GM21825 (cell line): Measurements from ENCODE around the gene KAZN.

Experiments
- ATAC-seq: cut with Tn5 transposase; IDR thresholded peaks from one replicate; pipeline ENCODE4 v1.9.1; 2021; ENCODE audit warnings: mild to moderate bottlenecking, moderate library complexity; ENCODE audit not compliant: unreplicated experiment

The KAZN gene

GRCh38 chr1:14612256-14612655 is 13.8 kb downstream of the KAZN start:
- no peak for ATAC-seq

DNA sequence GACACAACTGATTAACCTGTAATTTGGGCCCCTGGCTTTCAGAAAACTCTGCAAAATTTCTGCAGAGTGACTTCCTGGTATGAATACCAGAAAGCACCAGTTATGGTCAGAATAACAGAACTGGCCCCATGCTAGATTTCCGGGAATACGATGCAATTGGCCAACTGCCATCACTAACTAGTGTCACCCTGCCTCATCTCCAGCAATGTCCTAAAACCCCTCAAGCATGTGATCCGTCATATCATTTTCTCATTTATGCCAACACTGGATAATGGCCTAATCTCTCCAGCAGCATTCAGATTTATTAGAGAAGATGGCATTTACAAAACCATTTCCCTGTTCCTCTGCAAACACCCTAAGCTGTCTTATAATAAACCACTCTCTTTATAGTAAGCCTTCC is 15.4 kb downstream of the KAZN start:
- ATAC-seq: no peak

DNA sequence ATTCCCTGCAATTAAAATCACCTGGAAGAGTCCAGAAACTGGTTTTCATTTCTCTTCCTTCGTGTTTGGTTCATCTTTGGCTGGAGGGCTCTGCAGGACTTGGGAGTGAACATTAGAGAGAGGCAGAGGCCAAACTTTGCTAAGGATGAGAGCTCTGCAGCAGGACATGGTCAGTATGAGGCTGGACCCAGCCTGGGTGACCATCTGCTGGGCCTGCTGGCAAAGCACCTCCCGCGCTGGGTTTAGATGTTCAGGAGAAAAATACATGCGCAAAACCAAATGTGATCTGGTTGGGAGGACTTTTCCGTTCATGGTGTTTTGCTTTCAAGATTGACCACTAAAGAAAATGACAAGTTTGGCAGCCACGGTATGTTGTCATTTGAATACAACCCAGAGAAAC is 15.9 kb downstream of the KAZN start:
- ATAC-seq: no peak

- no peak for ATAC-seq
Measured at GRCh38 chr1:14615549-14616218, 17.2 kb downstream of the KAZN start.

- ATAC-seq: no peak
Measured at GRCh38 chr1:14616632-14617396, 18.3 kb downstream of the KAZN start.

DNA sequence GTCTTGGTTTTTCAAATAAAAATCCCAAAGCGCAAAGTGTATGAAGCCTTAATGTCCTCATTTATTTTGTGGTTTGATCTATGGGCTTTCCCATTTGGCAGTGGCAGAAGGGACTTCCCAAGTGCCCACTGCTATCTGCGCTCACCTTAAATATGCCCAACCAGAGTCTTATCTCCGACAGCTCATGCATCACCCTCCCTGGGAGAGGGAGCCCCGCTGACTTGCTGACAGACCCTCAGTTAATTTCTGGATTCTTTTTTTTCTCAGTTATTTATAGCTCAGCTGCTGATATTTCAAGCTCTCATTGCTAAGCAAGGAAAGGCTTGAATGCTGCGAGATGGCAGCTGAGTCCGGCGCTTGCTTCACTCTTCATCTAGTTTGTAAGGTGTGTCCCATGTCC is 19.3 kb downstream of the KAZN start:
- no peak for ATAC-seq

- ATAC-seq: no peak
Measured at GRCh38 chr1:14620941-14621340, 22.5 kb downstream of the KAZN start.

DNA sequence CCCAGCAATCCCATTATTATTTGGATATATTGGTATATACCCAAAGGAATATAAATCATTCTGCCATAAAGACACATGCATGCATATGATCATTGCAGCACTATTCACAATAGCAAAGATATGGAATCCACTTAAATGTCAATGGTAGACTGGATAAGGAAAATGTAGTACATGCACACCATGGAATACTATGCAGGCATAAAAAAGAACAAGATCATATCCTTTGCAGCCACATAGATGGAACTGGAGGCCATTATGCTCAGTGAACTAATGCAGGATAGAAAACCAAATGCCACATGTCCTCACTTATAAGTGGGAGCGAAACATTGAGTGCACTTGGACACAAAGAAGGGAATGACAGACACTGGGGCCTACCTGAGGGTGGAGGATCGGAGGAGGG is 24.6 kb downstream of the KAZN start:
- ATAC-seq: no peak

- ATAC-seq: no peak
Measured at GRCh38 chr1:14624941-14625340, 26.5 kb downstream of the KAZN start.

- ATAC-seq: no peak
Measured at GRCh38 chr1:14625572-14625971, 27.1 kb downstream of the KAZN start.

DNA sequence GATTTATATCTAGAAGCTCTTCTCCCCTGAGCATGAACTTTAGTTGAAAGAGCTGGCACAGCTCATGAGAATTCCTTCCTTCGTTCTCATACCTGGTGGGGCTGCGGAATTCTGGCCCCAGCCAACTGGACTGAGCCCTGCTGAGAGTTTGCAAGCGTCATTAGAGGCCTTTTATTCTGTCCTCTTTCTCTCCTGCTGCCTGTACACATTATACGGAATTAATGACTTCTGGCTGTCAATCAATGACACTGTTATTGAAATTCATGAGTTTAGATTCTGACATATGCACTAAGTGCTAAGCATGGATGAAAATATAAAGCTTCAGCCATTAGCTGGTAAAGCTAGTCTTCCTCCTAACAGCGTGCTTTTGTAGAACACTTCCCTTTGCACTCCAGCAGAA is 27.5 kb downstream of the KAZN start:
- ATAC-seq: no peak

- no peak for ATAC-seq
Measured at GRCh38 chr1:14626869-14627607, 28.6 kb downstream of the KAZN start.

DNA sequence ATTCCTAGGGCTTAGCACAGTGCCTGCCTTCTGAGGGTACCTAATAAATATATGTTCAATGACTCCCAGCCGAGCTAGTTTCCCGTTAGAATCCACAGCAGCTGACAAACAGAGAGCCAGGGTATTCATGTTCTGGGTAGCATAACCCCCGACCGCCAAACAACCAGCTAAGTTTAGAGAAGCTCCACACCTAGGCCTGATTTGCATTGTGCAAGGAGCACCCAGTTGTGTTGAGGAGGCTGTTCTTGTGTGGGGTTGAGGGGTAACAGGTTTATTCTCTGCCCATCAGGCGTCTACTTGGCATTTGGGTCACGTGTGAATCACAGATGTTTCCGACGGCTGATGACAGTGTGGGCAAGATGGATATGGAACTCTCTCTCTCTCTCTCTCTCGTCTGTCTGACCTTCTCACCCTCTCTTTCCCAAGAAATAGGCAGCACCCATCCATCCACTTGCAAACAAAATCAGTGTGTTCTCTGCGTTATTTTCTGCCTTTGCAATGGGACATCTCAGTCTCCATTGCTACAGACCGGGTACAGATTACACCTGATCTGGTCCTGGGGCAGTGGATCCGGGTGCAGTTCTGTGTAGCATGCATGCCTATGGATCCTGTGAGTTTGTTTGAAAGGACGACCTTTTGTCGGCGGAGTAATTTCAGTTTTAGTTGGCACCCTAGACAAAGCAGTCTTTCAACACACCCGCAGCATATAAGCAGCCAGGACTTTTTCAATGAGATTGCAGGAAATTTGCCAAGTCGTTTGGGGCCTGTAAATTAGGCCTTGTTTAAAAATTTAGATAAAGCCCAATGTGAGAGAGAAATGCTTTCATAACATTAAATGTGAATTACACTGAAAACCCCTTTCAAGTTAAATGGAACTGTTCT is 29.4 kb downstream of the KAZN start:
- ATAC-seq: no peak

DNA sequence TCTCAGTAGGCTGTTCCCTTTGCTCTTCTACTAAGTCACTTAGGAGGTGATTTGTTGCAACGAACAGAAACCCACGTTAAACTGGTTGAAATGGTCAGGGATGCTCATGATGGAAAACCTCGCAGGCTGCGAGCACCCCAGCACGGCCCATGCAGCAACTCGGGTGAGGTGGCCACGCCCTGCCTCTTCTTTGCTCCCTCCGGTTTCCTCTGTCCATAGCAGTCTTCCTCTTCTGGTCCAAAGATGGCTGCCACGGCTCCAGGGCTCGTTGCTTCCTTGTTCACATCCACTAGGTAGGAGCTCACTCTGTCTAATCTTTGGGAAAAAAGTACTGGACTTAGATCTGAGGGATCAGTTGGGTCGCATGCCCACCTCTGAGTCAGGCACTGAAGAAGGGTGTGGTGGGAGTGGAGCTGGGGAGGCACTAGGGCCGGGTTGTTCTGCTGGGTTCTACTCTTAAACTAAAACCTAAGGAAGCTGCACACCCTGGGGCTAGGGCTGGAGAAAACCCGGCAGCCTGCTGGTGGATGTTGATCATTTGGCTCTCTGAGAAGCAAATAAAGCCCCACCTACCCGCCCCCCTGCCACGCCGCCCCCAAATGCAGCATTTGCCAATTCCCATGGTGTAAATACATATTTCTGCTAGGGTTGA is 31.0 kb downstream of the KAZN start:
- no peak for ATAC-seq

DNA sequence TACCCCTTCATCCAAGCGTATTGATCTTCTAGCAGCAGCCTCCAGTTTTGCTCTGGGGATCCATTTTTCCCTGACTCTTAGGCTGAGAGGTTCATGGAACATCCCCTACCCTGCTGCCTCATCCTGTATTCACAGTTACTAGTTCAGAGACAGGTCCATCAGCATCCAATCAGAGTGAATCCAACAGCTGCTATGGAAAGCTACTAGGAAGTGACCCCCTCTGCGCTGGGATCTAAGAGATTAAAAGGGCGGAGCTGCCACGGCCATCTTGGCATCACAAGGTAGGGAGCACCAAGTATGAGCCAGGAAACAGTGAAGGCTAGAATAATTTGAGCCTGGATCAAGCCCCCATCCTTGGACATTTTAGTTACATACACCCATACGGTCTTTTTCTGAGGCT is 32.5 kb downstream of the KAZN start:
- ATAC-seq: no peak

DNA sequence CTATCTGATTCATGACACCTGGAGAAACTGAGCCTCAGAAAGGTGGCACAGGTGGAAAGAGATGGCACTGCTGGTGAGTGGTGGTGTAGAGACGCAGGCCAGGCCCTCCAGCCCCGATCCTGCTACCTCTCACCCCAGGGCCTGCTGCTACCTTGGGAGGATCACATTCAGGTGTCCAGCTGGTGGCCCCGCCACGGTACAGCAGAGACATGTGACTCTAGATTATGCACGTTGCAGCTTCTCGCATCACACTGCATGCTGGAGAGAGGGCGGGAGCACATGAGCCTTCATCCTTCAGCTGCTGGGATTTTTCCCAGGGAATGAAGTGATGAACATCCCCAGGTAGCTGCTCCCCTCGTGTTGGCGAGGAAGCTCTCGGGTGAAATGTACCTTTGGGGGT is 32.9 kb downstream of the KAZN start:
- ATAC-seq: no peak

DNA sequence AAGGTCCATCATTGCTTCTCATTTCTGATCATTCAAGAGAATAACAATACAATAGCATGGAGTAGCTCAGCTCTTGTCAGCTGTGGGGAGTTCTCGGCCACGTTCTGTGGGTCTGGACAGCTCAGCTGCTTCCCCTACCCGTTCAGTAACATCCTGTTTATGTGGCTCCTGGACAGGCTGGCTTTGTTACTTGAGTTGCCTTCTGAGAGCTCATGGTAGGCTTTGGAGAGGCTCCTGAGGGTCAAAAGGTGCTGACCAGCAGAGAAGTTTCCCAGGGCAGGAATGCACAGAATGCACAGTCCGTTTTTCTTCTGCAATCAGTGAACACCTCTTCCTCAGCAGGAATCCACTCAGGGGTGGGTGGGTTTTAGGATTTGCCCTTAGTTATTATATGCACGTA is 36.0 kb downstream of the KAZN start:
- no peak for ATAC-seq

DNA sequence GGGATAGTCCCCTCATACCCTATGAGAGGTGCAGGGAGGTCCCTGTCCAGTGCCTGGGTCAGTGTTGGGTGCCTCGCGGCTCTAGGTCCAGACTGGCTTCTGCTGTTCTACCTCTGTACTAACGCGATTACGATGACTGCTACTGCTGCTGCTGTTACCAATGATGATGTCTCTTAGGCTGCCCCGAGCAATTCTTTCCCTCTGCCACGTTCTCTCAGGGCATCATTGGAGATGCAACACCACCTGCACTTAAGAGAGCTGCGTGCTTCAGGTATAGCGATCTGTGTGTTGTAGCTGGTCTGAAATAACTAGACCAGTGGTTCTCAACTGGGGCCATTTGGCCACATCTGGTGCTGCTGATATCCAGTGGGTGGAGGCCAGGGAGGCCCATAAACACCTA is 36.9 kb downstream of the KAZN start:
- no peak for ATAC-seq

DNA sequence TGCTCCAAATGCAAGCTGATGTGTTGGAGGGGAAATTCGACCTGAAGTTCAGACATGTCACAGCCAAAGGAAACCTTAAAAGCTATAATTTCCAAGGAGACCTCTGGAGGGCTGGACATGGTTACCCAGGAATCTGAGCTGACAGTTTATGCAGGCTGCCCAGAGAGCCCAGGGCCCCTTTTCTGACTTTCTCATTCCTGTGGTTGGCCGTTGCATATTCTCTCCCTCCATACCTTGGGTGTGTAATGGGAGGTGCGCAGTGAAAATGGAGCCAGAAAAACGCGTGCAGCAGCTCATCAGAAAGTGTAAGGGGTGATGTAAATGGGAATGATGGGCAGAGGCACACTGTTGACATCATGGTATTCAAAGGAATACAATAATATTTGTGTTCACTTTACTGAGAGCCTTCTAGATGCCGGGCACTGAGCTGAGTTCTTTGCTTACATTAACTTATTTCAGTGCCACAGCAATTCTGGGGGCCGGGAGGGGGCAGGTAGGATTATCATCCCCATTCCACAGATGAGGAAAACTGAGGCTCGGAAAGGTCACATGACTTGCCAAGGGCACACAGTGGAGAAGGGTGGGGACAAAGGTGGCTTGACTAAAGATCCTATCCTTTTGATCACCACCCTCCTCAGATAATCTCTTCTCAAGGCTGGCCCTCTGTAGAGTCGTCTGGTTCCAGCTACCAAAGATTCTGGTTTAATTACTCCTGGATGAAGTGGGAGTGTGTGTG is 38.6 kb downstream of the KAZN start:
- ATAC-seq: no peak
